Cardiac fibroblast (primary cell): ENCODE data around the gene LYRM4.

Experiments used
- DNase-seq, 2 donors: peaks; one replicate each; pipeline versions ENCODE4 v3.0.0 to v3.0.0-alpha.2; 2010; ENCODE audit warnings: low read depth in 2 of 2
- H3K4me3 ChIP-seq, 2 donors: replicated peaks in 1 of 2; 1 replicate in 1 of 2; 2 replicates in 1 of 2; pipeline ENCODE4 v1.5.1; 2011; ENCODE audit warnings: low read depth in 2 of 2, low read length in 2 of 2, mild to moderate bottlenecking in 2 of 2, moderate library complexity in 1 of 2
- CTCF ChIP-seq: IDR thresholded peaks from one replicate; pipeline ENCODE4 v1.5.1; 2011; ENCODE audit warnings: low read depth, mild to moderate bottlenecking, low read length, inconsistent platforms

Gene LYRM4

DNA sequence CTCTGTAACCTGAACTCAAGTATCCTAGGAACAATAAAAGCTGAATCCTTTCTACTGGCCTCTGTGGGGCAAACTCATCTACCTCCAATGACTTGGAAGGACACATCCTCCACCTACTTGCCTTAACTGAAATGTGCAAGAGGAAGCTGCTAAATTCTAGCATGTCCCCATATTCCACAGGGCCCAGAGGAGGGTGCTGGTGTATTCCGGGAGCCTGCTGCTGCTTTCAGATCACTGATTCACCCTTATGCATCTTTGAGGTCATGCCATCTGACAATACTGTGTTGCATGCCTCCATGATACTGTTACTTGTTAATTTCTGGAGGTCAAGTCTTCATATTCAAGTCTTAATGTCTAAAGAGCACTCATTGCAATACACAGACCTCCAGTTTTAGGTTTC, 40.3 kb downstream of the LYRM4 start:
- no peak for DNase-seq
- no peak for TF ChIP-seq CTCF
- H3K4me3 ChIP-seq: no peak overlapping the region

DNA sequence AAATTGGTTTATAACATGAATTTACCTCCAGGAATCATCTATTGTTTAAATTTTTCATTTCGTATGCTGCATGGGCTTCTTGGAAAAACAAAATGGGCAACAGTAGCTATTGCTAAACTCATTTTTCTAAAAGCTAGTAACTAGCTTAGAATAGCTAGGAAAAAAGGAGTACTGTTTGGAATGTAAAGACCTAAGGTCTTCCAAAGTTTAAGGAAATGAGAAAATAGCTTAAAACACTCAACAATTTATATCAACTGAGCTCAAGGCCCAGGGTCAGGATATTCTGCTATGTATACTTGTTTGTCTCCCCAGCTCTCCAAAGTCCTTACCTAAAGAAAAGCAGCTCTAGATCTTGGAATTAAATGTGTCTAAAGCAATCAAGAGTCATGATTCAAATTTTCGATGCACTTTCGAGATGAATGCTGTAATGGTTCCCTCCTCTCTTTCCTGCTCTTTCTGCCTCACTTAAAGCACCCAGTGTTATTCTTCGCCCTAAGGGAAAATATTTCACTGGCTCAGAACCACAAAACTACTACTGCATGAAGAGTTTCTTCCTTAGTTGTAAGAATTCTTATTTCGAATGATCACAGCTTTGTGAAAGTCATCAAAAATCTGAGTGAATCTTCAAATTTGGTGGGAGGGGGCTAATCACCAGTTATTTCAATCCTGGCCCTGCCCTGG, 41.6 kb downstream of the LYRM4 start:
- DNase-seq: no peak
- TF ChIP-seq CTCF: no peak
- H3K4me3 ChIP-seq: no peak overlapping the region

DNA sequence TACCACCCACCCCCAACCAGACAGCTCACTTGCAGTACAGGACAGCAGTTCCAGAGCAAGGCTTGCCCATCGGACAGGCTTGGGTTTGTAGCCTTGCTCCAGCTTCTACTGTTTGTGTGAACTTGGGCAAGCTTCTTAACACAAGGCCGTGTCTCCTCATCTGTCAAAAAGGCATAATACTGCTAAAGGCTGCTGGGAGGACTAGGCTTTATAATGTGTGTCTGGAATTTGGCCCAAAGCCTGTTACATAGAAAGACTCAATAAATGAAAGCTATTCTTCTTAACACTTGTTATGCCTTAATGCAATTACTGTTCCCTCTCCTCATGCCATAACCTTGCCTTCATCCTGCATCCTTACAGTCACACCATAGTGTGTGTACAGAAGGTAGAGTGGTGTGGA, 43.4 kb downstream of the LYRM4 start:
- no peak for DNase-seq
- no peak overlapping the region for H3K4me3 ChIP-seq
- no peak for TF ChIP-seq CTCF

DNA sequence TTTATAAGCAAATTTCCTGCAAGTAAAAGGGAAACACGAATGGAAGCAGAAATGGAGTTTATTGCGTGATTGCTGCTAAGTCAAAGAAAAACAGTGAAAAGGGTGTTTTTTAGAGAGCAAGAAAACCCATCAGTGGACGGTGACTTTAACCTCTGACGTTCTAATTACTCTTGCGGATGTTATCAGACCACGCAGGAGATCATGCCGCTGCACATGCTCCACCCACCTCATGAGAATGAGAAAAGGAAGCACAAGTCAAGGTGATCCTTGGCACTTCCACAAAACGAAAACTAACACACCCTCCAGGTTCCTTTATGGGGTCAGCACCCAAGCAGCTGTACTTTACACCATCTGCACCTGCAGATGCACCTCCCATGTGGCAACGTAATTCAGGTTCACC, 45.0 kb downstream of the LYRM4 start:
- no peak for TF ChIP-seq CTCF
- H3K4me3 ChIP-seq: no peak overlapping the region
- DNase-seq: no peak

- peak; percentile 23 to 41 for DNase-seq
- no peak for TF ChIP-seq CTCF
- no peak overlapping the region for H3K4me3 ChIP-seq
Measured at GRCh38 chr6:5215159-5215558, 45.6 kb downstream of the LYRM4 start.

DNA sequence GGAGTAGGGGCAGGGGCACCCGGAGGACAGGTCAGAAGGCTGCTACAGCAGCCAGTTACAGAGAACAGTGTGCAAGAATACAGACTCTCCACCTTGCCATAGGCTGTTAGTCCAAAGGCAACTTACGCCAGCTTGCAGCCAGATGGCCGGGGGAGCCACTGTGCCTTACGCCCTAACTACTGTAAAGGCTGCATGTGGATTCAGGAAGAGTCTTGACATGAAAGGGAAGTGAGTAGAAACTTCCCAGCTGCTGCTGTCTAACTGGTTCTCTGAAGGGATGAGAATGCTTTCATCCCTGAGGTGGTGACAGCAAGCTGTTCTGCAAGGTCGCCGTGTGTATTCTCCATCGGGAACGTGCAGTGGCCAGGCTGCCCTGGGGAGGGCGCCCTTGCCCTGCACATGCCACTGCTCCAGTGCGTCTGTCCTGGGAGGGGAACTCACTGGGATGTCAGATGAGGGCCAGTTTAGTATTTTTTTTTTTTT, 46.1 kb downstream of the LYRM4 start:
- TF ChIP-seq CTCF: peak; percentile 78
- peak; percentile 63 to 92 for DNase-seq
- no peak overlapping the region for H3K4me3 ChIP-seq

DNA sequence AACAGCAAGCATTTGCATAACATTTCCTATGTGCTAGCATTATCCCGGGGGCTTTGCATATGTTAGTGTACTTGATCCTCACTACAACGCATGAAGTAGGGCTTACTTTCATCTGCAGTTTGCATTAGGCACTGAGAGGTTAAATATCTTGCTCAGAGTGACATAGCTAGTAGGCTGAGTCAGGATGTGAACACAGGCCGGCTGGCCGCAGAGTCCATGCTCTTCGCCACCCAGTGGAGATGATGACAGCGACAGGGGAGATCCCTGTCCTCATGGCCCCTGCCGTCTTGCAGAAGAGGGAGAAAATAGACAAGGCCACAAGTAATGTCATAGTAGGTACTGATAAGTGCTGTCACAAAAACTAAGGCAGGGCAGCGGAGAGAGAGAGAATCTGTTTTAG, 46.9 kb downstream of the LYRM4 start:
- H3K4me3 ChIP-seq: no peak overlapping the region
- peak; percentile 57 for TF ChIP-seq CTCF
- DNase-seq: peak; percentile 51 to 75
